ENCODE measurements around the gene MAP4K4. TPM values are rescaled to one million over a fixed set of nuclear protein-coding genes. Genes with fewer than 3 reads are reported as not detected.

Gene MAP4K4
- total RNA-seq, 1 donor from 2014 or later = 36.8 TPM

DNA sequence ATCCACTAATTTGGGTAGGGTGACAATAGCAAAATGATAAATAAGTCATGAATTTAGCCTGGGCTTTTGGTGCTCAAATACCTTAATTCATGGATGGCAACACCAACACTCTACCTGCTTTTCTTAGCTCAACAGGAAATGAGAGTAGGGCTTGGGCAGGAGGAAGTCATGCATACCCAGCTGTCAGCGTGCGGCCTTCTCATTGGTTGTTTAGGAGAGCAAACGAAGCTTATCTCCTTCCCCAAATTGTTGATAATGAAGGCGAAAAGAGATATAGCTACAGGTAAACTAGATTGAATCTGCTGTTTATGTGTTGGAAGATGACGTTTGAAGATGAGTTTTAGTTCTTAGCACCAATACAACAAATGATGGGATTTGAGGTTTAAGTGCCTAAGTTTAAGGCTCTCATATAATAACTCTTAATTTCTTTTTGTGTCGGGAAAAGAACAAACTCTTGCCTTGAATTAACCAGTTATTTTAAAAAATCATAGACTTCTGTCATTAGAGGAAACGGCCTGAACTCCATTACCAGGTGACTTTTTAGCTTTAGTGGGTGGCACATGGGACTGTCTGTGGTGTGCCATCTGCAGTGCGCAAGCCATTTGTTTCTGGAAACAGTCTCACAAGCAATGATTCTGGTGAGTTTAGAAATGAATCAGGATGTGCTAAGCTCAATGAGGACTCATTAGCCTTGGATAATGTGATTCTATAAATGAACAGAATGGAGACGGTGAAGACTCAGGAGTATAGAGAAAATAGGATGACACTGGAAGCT, 19.8 kb downstream of the MAP4K4 start:
- no peak for DNase-seq (ENCODE audit: low spot score)
- H3K27me3 Mint-ChIP-seq (ENCODE audit: low read depth) = no peaks in the 10 kb centered on the region
- H3K4me1 Mint-ChIP-seq (ENCODE audit: low read depth) = peaks cover 60% of the 10 kb centered on the region
- H3K4me3 Mint-ChIP-seq (ENCODE audit: low read depth) = peak overlapping the region; percentile 38
- peaks cover 36% of the 10 kb centered on the region for H3K36me3 Mint-ChIP-seq (ENCODE audit: low read depth)
- intact Hi-C loops (cut with micrococcal nuclease) = loop anchor here (1.0 to 10.0 kb wide), 5 partner anchors 18 to 718 kb away; partner anchors contain the start of gene RFX8
- H3K27ac Mint-ChIP-seq = peak overlapping the region; percentile 83
- peaks cover 3% of the 10 kb centered on the region for H3K9me3 Mint-ChIP-seq

DNA sequence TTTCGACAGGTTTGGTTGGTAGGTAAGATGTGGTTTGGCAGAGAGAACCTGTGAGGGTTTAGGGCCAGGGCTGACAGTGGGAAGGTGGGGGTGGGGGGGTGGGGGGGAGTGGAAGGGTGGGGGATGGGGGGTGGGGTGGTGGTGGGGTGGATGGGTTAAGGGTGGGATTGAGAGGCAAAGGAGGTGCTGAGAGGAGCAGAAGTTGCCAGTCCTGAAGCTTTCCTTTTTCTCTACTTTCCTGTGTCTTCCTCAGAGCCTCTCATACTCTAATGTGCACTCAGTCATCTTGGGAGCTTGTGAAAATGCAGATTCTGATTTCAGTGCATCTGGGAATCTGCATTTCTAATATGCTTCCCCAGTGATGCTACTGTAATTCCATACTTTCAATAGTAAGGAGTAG, 21.0 kb downstream of the MAP4K4 start:
- H3K27me3 Mint-ChIP-seq (ENCODE audit: low read depth) = no peaks in the 10 kb centered on the region
- H3K4me1 Mint-ChIP-seq (ENCODE audit: low read depth) = peaks cover 69% of the 10 kb centered on the region
- intact Hi-C loops (cut with micrococcal nuclease) = loop anchor here (2.0 to 10.0 kb wide), 5 partner anchors 66 to 716 kb away; partner anchors contain the start of gene RFX8
- peak overlapping the region; percentile 22 for H3K4me3 Mint-ChIP-seq (ENCODE audit: low read depth)
- peaks cover 8% of the 10 kb centered on the region for H3K9me3 Mint-ChIP-seq
- peaks cover 48% of the 10 kb centered on the region for H3K36me3 Mint-ChIP-seq (ENCODE audit: low read depth)
- H3K27ac Mint-ChIP-seq = peak overlapping the region; percentile 91
- DNase-seq (ENCODE audit: low spot score) = no peak

DNA sequence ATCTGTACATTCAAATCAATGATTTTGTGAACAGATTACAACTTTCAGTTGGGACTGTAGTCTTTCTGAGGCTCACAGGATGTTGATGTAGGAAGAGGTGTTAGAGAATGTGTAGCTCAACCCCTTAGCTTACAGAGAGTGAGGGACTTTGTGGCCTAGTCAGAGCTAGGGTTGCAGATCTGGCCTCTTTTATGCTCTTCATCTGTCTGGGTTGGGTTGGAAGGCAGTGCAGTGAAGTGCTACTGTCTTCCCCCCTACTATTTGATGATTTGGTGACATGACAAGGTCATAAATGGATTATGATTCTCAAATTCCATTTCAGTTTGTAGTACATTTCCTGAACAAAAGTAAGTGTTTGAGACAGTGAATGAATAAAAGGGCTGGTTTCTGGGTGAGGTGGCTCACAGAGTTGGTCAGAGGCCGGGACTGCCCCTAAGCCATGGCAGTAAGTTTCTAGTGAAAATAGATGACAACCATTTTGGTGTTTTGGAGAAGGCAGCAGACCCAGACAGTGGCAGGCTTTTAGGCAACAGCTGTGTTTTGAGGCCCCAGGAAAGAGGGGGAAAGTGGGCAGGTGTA, 21.6 kb downstream of the MAP4K4 start:
- H3K36me3 Mint-ChIP-seq (ENCODE audit: low read depth) = peaks cover 46% of the 10 kb centered on the region
- peaks cover 8% of the 10 kb centered on the region for H3K9me3 Mint-ChIP-seq
- intact Hi-C loops (cut with micrococcal nuclease) = loop anchor here (1.0 to 10.0 kb wide), 7 partner anchors 13 to 716 kb away; partner anchors contain the start of gene RFX8
- no peaks in the 10 kb centered on the region for H3K27me3 Mint-ChIP-seq (ENCODE audit: low read depth)
- H3K27ac Mint-ChIP-seq = peak overlapping the region; percentile 91
- H3K4me3 Mint-ChIP-seq (ENCODE audit: low read depth) = peak overlapping the region; percentile 37
- no peak for DNase-seq (ENCODE audit: low spot score)
- H3K4me1 Mint-ChIP-seq (ENCODE audit: low read depth) = peaks cover 73% of the 10 kb centered on the region

DNA sequence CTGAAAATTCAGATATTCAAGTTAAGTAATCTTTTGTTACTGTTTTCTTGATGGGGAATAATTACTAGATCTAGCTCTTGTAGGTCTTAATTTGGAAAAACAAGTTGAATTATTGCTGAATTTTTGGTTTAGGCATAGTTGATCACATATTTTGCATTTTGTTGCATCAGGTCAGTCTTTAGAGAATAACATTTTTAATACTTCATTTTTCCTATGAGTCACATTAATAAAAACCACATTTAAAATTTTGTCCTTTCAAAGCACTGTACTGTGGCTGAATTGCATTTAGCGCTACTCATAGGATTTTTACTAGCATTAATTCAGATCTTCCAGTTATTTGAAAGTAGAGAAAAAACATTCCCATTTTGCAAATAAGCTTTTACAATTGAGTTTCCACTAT, 23.2 kb downstream of the MAP4K4 start:
- Mint-ChIP-seq H3K4me1 (ENCODE audit: low read depth) (peaks cover 80% of the 10 kb centered on the region), H3K9me3 (peaks cover 8% of the 10 kb centered on the region), H3K27ac (peak overlapping the region; percentile 23), H3K36me3 (ENCODE audit: low read depth) (peaks cover 45% of the 10 kb centered on the region), H3K4me3 (ENCODE audit: low read depth) (no peak overlapping the region), H3K27me3 (ENCODE audit: low read depth) (no peaks in the 10 kb centered on the region)
- intact Hi-C loops (cut with micrococcal nuclease) = no loop called here
- DNase-seq (ENCODE audit: low spot score) = no peak

DNA sequence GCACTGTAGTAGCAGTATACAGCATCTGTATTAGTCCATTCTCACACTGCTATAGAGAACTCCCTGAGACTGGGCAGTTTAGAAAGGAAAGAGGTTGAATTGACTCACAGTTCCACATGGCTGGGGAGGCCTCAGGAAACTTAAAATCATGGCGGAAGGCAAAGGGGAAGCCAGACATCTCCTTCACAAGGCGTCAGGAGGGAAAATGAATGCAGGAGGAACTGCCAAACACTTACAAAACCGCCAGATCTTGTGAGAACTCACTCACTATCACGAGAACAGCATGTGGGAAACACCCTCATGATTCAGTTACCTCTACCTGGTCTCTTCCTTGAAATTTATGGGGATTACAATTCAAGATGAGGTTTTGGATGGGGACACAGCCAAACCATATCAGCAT, 25.4 kb downstream of the MAP4K4 start:
- H3K4me1 Mint-ChIP-seq (ENCODE audit: low read depth) = peaks cover 79% of the 10 kb centered on the region
- DNase-seq (ENCODE audit: low spot score) = no peak
- H3K27ac Mint-ChIP-seq = peak overlapping the region; percentile 66
- intact Hi-C loops (cut with micrococcal nuclease) = no loop called here
- H3K4me3 Mint-ChIP-seq (ENCODE audit: low read depth) = no peak overlapping the region
- peaks cover 35% of the 10 kb centered on the region for H3K36me3 Mint-ChIP-seq (ENCODE audit: low read depth)
- peaks cover 5% of the 10 kb centered on the region for H3K9me3 Mint-ChIP-seq
- no peaks in the 10 kb centered on the region for H3K27me3 Mint-ChIP-seq (ENCODE audit: low read depth)

DNA sequence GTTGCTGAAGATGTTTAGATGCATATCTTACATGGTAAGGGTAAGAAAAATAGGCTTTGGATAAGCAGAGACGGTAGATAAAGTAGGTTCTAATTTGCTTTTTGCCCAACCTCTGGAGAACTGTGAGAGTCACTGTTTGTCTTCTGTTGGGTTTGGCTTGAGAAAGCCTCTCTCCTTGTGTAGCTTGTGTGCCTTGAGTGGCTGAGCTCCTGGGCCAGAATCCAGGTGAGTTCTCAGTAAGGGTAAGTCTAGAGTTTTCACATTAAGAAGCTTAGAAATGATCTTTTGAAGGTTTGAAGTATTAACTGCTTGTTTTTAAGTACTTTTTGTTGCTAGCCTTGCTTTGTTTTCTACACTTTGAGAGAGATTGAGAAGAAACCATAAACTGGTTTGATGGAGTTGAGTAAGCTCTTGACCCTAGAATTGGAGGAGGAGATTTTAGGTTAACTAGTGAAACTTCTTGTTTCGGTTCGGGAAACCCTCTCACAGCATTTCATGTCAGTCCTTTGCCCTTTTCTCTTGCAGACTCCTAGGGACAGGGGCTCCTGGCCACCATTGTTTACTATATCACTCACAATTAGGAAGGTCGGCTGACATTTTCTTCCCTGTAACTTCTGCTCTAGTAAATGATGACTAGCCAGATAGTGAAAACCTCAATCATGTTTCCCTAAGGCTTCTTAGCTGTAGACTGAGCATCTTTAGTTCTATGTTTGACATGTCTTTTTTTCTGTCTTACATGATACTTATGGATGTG, 26.0 kb downstream of the MAP4K4 start:
- intact Hi-C loops (cut with micrococcal nuclease) = no loop called here
- H3K9me3 Mint-ChIP-seq = peaks cover 5% of the 10 kb centered on the region
- H3K27ac Mint-ChIP-seq = peak overlapping the region; percentile 38
- no peak overlapping the region for H3K4me3 Mint-ChIP-seq (ENCODE audit: low read depth)
- H3K27me3 Mint-ChIP-seq (ENCODE audit: low read depth) = no peaks in the 10 kb centered on the region
- DNase-seq (ENCODE audit: low spot score) = no peak
- peaks cover 35% of the 10 kb centered on the region for H3K36me3 Mint-ChIP-seq (ENCODE audit: low read depth)
- peaks cover 77% of the 10 kb centered on the region for H3K4me1 Mint-ChIP-seq (ENCODE audit: low read depth)

DNA sequence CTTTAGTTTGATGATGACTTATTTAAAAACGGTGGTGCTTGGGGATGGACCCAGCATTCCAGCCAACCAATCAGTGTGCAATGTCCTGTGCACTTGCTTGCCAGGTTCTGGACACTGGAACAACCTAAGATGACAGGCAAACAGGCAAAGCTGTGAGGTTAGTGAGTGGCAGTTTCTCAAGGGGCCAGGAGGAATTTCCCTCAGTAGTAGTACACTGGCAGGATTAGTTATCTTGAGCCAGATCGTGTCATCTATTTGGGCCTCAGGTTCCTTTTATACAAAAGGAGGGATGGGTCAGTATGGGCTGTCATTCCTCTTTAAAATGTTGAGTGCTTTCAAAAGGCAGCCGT, 26.6 kb downstream of the MAP4K4 start:
- peak overlapping the region; percentile 26 for H3K27ac Mint-ChIP-seq
- H3K4me1 Mint-ChIP-seq (ENCODE audit: low read depth) = peaks cover 76% of the 10 kb centered on the region
- no peak for DNase-seq (ENCODE audit: low spot score)

DNA sequence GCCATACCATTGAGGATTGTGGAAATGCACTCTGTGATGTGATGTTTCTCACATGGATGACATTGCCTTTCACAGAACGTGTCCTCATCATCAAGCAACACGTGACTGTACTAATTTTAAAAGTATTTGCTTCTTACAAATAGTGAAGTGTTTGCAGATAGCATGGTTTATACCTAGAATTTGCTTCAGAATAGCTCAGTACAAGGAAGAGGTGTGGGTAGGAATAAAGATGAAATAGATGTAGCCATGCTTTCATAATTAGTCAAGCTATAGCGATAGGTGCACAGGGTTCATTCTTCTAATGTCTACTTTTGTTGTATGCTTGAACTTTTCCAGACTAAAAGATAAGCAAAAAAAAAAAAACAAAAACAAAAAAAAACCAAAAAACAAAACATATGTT, 27.5 kb downstream of the MAP4K4 start:
- Mint-ChIP-seq H3K36me3 (ENCODE audit: low read depth) (peaks cover 30% of the 10 kb centered on the region), H3K27ac (no peak overlapping the region), H3K4me3 (ENCODE audit: low read depth) (no peak overlapping the region), H3K27me3 (ENCODE audit: low read depth) (no peaks in the 10 kb centered on the region), H3K4me1 (ENCODE audit: low read depth) (peaks cover 79% of the 10 kb centered on the region), H3K9me3 (peaks cover 5% of the 10 kb centered on the region)
- no peak for DNase-seq (ENCODE audit: low spot score)
- intact Hi-C loops (cut with micrococcal nuclease) = no loop called here

More for the DNA sequence above, 26.6 kb downstream of the MAP4K4 start:
- no peak overlapping the region for H3K4me3 Mint-ChIP-seq (ENCODE audit: low read depth)
- H3K9me3 Mint-ChIP-seq = peaks cover 5% of the 10 kb centered on the region
- H3K27me3 Mint-ChIP-seq (ENCODE audit: low read depth) = no peaks in the 10 kb centered on the region
- intact Hi-C loops (cut with micrococcal nuclease) = no loop called here
- peaks cover 34% of the 10 kb centered on the region for H3K36me3 Mint-ChIP-seq (ENCODE audit: low read depth)

DNA sequence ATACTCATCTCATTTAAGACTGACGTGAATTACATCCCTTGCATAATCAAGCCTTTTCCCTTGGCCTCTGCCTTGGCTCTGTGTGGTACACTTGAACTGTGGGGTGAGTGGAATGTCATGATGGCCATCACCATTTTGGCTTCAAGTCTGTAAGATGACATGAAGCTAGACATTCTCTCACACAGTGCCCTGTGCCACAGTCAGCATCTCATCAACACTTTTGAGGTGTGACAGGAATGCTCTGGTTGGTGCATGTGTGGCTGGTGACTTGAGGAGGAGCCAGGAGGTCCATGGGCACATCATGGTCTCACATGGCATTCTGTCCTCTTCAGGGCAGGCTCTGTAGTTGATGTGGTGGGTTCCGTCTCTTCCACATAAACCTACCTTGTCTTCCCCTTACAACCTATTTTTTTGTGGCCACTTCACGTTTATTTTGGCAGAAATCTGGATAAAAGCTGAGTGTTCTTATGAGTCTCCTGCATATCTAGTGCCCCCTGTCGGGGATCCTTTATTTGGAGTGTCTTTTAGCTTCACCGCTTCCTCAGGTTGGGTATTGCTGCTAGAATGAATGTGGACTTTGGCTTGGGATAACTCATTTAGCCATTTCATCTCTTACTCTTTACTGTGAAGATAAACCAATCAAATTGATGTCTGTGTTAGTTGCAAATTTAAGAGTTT, 28.1 kb downstream of the MAP4K4 start:
- Mint-ChIP-seq H3K4me3 (ENCODE audit: low read depth) (no peak overlapping the region), H3K9me3 (peaks cover 5% of the 10 kb centered on the region), H3K27me3 (ENCODE audit: low read depth) (no peaks in the 10 kb centered on the region), H3K36me3 (ENCODE audit: low read depth) (peaks cover 28% of the 10 kb centered on the region), H3K4me1 (ENCODE audit: low read depth) (peaks cover 81% of the 10 kb centered on the region), H3K27ac (no peak overlapping the region)
- DNase-seq (ENCODE audit: low spot score) = no peak
- intact Hi-C loops (cut with micrococcal nuclease) = no loop called here

DNA sequence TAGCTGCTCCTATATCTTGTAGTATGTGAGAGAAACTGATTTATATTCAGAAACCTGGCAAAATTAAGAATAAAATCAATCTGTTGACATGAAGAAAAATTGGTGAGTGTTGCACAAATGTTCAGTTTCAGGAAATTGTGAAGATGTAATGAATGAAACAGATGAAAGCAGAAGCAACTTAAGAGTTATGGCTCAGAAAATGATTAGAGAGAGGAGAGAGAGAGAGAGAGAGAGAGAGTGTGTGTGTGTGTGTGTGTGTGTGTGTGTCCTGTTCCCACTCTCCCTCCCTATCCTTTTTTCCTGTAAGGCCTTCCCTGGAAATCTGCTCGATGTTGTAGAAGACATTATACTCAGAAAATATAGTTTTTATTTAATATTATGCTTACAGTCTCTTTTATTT, 31.4 kb downstream of the MAP4K4 start:
- H3K36me3 Mint-ChIP-seq (ENCODE audit: low read depth) = peaks cover 7% of the 10 kb centered on the region
- no peak overlapping the region for H3K27ac Mint-ChIP-seq
- H3K9me3 Mint-ChIP-seq = no peaks in the 10 kb centered on the region
- peaks cover 73% of the 10 kb centered on the region for H3K4me1 Mint-ChIP-seq (ENCODE audit: low read depth)
- intact Hi-C loops (cut with micrococcal nuclease) = no loop called here
- H3K27me3 Mint-ChIP-seq (ENCODE audit: low read depth) = no peaks in the 10 kb centered on the region
- H3K4me3 Mint-ChIP-seq (ENCODE audit: low read depth) = no peak overlapping the region
- DNase-seq (ENCODE audit: low spot score) = no peak

DNA sequence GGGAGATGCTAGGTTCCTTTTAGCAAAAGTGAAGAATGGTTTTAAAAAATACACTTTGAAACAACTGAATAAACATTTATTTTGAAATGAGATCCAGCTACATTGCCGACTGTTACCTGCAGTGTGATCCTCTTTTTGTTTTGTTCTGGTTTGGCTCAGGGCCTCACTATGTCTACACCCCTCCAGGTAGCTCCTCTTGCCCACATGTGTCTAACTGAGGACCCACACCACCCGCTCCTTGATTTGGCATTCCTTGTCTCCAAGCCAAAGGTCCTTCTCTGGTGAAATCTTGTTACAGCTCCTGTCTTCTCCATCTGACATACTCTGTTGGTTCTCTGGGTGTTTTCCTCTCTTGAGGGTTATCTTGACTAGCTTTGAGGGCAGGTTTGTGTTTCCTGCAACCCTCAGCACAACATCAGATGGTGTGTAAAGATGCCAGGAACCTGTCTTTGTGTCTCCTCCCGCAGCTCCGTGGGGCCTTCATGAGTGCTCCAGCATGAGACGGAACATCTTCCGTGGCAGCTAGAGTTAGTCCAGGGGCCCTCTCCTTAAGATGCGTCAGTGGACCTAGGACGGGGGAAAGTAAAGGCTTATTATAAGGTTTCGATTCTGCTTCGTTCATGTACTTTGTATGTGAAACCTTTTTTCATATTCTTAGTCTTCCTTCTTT, 32.1 kb downstream of the MAP4K4 start:
- peaks cover 4% of the 10 kb centered on the region for H3K36me3 Mint-ChIP-seq (ENCODE audit: low read depth)
- no peak for DNase-seq (ENCODE audit: low spot score)
- intact Hi-C loops (cut with micrococcal nuclease) = no loop called here
- H3K9me3 Mint-ChIP-seq = no peaks in the 10 kb centered on the region
- H3K27ac Mint-ChIP-seq = peak overlapping the region; percentile 26
- peaks cover 68% of the 10 kb centered on the region for H3K4me1 Mint-ChIP-seq (ENCODE audit: low read depth)
- peak overlapping the region; percentile 60 for H3K4me3 Mint-ChIP-seq (ENCODE audit: low read depth)
- H3K27me3 Mint-ChIP-seq (ENCODE audit: low read depth) = no peaks in the 10 kb centered on the region
